ENCODE results near the gene CRYGN.
A peak's percentile ranks its signal among the peaks of the same experiment; 100 is the strongest.

CRYGN gene

DNA sequence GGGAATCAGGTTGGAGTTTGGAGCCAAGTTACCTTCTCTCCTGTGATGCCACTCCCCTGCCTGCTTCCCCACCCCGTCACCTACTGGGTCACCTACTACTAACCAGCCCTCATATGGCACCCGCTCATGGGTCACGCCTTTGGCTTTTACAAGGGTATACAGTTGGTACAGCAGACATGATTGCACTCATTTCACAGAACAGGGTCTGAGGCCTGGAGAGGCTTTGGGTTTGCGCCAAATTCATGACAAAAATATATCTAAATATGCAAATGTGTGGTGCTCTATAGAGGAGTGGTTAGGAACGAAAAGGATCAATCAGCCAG is 10.7 kb downstream of the CRYGN start:
- TF ChIP-seq, protein P1, sequence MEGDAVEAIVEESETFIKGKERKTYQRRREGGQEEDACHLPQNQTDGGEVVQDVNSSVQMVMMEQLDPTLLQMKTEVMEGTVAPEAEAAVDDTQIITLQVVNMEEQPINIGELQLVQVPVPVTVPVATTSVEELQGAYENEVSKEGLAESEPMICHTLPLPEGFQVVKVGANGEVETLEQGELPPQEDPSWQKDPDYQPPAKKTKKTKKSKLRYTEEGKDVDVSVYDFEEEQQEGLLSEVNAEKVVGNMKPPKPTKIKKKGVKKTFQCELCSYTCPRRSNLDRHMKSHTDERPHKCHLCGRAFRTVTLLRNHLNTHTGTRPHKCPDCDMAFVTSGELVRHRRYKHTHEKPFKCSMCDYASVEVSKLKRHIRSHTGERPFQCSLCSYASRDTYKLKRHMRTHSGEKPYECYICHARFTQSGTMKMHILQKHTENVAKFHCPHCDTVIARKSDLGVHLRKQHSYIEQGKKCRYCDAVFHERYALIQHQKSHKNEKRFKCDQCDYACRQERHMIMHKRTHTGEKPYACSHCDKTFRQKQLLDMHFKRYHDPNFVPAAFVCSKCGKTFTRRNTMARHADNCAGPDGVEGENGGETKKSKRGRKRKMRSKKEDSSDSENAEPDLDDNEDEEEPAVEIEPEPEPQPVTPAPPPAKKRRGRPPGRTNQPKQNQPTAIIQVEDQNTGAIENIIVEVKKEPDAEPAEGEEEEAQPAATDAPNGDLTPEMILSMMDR (IDR thresholded peaks at IDR 0.05; ENCODE audit: insufficient read depth, low read length, missing control alignments), result no peak
- no peak overlapping the region for H3K4me3 ChIP-seq (ENCODE audit: low read depth, low read length)
- ChIA-PET POLR2A (interaction anchor here (0.6 kb wide), 1 partner anchor 56 kb away, joined by 3 read pairs; no protein-coding TSS in a partner anchor), CTCF (interaction anchor here (0.8 to 2.8 kb wide), 2 partner anchors 9 to 19 kb away, joined by 3 to 16 read pairs; no protein-coding TSS in a partner anchor)
- DNase-seq (ENCODE audit: low read depth, low spot score), result no peak

GRCh38 chr7:151428378-151429236 is 11.3 kb downstream of the CRYGN start:
- H3K4me3 ChIP-seq (ENCODE audit: low read depth, low read length), result no peak overlapping the region
- ChIA-PET POLR2A (interaction anchor here (0.6 kb wide), 2 partner anchors 55 to 204 kb away, joined by 3 read pairs; no protein-coding TSS in a partner anchor), CTCF (interaction anchor here (0.8 to 2.8 kb wide), 2 partner anchors 10 to 20 kb away, joined by 3 to 16 read pairs; no protein-coding TSS in a partner anchor)
- DNase-seq (ENCODE audit: low read depth, low spot score), result no peak
- TF ChIP-seq, protein P1 (IDR thresholded peaks at IDR 0.05; ENCODE audit: insufficient read depth, low read length, missing control alignments), result no peak

- DNase-seq (ENCODE audit: low read depth, low spot score), result no peak
- ChIA-PET POLR2A (interaction anchor here (0.6 kb wide), 1 partner anchor 205 kb away, joined by 3 read pairs; no protein-coding TSS in a partner anchor), CTCF (interaction anchor here (2.7 to 2.8 kb wide), 2 partner anchors 21 to 60 kb away, joined by 10 to 16 read pairs; no protein-coding TSS in a partner anchor)
- H3K4me3 ChIP-seq (ENCODE audit: low read depth, low read length), result no peak overlapping the region
- TF ChIP-seq, protein P1 (IDR thresholded peaks at IDR 0.05; ENCODE audit: insufficient read depth, low read length, missing control alignments), result no peak
These were observed 12.1 kb downstream of the CRYGN start for GRCh38 chr7:151427705-151428377.

- ChIA-PET CTCF (interaction anchor here (2.7 kb wide), 1 partner anchor 59 kb away, joined by 10 read pairs; no protein-coding TSS in a partner anchor), POLR2A (no interaction called here)
- DNase-seq (ENCODE audit: low read depth, low spot score), result no peak
- no peak overlapping the region for H3K4me3 ChIP-seq (ENCODE audit: low read depth, low read length)
- TF ChIP-seq, protein P1 (IDR thresholded peaks at IDR 0.05; ENCODE audit: insufficient read depth, low read length, missing control alignments), result no peak
These were observed 12.8 kb downstream of the CRYGN start for GRCh38 chr7:151426904-151427704.

DNA sequence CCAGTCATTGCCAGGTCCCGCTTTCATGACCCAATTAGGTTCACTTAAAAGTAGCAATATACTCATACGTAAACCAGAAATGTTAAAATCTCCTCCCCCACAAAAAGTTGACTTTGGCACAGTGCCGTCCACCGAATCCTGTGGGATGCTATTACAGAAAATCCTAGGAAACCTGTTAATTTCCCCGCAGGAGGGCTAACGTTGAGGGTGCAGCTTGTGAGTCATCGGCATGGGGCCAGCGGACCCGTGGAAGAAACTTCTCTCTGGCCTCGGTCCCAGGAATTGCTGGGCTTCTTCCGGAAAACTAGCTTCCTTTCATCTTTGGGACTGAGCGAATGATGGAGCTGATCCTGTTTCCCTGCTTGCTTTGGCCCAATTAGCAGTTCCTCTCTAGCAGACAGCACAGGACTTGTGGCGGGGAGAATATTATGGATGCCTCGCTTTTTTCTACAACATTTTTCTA is 13.5 kb downstream of the CRYGN start:
- POLR2A ChIA-PET, result no interaction called here
- peak; percentile 65 for DNase-seq (ENCODE audit: low read depth, low spot score)
- TF ChIP-seq, protein P1 (IDR thresholded peaks at IDR 0.05; ENCODE audit: insufficient read depth, low read length, missing control alignments), result no peak
- CTCF ChIA-PET, result interaction anchor here (0.6 to 2.7 kb wide), 3 partner anchors 12 to 58 kb away, joined by 3 to 10 read pairs (median 4); no protein-coding TSS in a partner anchor
- no peak overlapping the region for H3K4me3 ChIP-seq (ENCODE audit: low read depth, low read length)

Measured in AG04449 (cell line).